Tibial nerve (tissue), 4 donors: Measurements from ENCODE around the gene HGF.

Source experiments
- CTCF ChIP-seq, 5 experiments: fragments of 200-600 bp in 3 of 5; fragments of 450-650 bp in 2 of 5; sonication (generic) in 3 of 5; IDR thresholded peaks; one replicate each; pipeline ENCODE4 v1.5.1; 2016 to 2019; ENCODE audit warnings: antibody characterized with exemption in 5 of 5, mild to moderate bottlenecking in 3 of 5, moderate library complexity in 2 of 5
- EP300 ChIP-seq, 2 donors: sonication (generic); formaldehyde crosslinking; IDR thresholded peaks; one replicate each; pipeline ENCODE4 v1.6.1; 2017; ENCODE audit warnings: antibody characterized with exemption in 2 of 2, mild to moderate bottlenecking in 1 of 2
- POLR2A ChIP-seq, 2 donors: fragments of 450-650 bp; IDR thresholded peaks; one replicate each; pipeline ENCODE4 v1.6.1; 2017; ENCODE audit warnings: antibody characterized with exemption in 2 of 2, mild to moderate bottlenecking in 2 of 2, moderate library complexity in 2 of 2

- no peak for TF ChIP-seq CTCF (IDR thresholded peaks at IDR 0.05)
- TF ChIP-seq POLR2A (IDR thresholded peaks at IDR 0.05), result no peak
- TF ChIP-seq EP300 (IDR thresholded peaks at IDR 0.05), result no peak
These were observed 14.0 kb upstream of the HGF start for GRCh38 chr7:81783818-81784217.
